Measurements from ENCODE around the gene MRAS. TPM values are rescaled to one million over a fixed set of nuclear protein-coding genes. Genes with fewer than 3 reads are reported as not detected.

The MRAS gene
- total and polyA plus RNA-seq, 11 donors, result 112 to 413 (median 252) TPM

GRCh38 chr3:138329984-138330293 lies 18.4 kb upstream of the MRAS start:
- Histone ChIP-seq H3K27me3 (no peaks in the 10 kb centered on the region), H3K9me3 (no peaks in the 10 kb centered on the region), H3K4me1 (peaks cover 0 to 18% (median 9%) of the 10 kb centered on the region in 12 donors), H3K36me3 (no peaks in the 10 kb centered on the region), H3K27ac (peak overlapping the region in 3 of 12 donors; percentile 56 to 61 (median 60)), H3K4me3 (peak overlapping the region in 11 of 12 donors; percentile 50 to 72 (median 67))
- no peak for TF ChIP-seq CTCF (IDR thresholded peaks at IDR 0.05)
- TF ChIP-seq POLR2A (IDR thresholded peaks at IDR 0.05), result no peak
- no peak for ATAC-seq
- intact Hi-C loops (cut with DNase I), result loop anchor here in 9 of 10 donors (5.0 to 10.0 kb wide), 7 partner anchors 67 to 585 kb away; partner anchors contain the start of gene CEP70 (in 4 of the 9)
- WGBS, 4 donors, result 10 to 29% (median 13%) methylated on average over 5 to 7 of the region's 7 CpGs
- DNase-seq, result no peak

- H3K27ac ChIP-seq, result no peak overlapping the region
- no peak for ATAC-seq
- WGBS, 4 donors, result 87 to 91% (median 90%) methylated on average over 6 of the region's 6 CpGs
- no peaks in the 10 kb centered on the region for H3K36me3 ChIP-seq
- no peaks in the 10 kb centered on the region for H3K27me3 ChIP-seq
- intact Hi-C loops (cut with DNase I), result loop anchor here in 9 of 10 donors (5.0 to 10.0 kb wide), 6 partner anchors 66 to 583 kb away; partner anchors contain the start of gene CEP70 (in 3 of the 9)
- TF ChIP-seq CTCF (IDR thresholded peaks at IDR 0.05) (peak in 4 of 12 donors; percentile 7 to 31 (median 18)), POLR2A (IDR thresholded peaks at IDR 0.05) (no peak)
- H3K4me3 ChIP-seq, result no peak overlapping the region
- peaks cover 0 to 18% (median 9%) of the 10 kb centered on the region in 12 donors for H3K4me1 ChIP-seq
- no peak for DNase-seq
- no peaks in the 10 kb centered on the region for H3K9me3 ChIP-seq
Observed at GRCh38 chr3:138331143-138331894, 17.1 kb upstream of the MRAS start.

GRCh38 chr3:138332472-138333073 lies 15.8 kb upstream of the MRAS start:
- intact Hi-C loops (cut with DNase I), result loop anchor here in 9 of 10 donors (1.0 to 10.0 kb wide), 7 partner anchors 65 to 582 kb away; partner anchors contain the start of gene CEP70 (in 3 of the 9)
- H3K4me3 ChIP-seq, result no peak overlapping the region
- DNase-seq (no peak), ATAC-seq (no peak)
- WGBS, 4 donors, result 25 to 37% (median 26%) methylated on average over 4 of the region's 4 CpGs
- no peaks in the 10 kb centered on the region for H3K36me3 ChIP-seq
- H3K27me3 ChIP-seq, result no peaks in the 10 kb centered on the region
- no peak for TF ChIP-seq POLR2A (IDR thresholded peaks at IDR 0.05)
- peak; percentile 49 to 70 (median 64) for TF ChIP-seq CTCF (IDR thresholded peaks at IDR 0.05)
- no peaks in the 10 kb centered on the region for H3K9me3 ChIP-seq
- peaks cover 0 to 18% (median 9%) of the 10 kb centered on the region in 12 donors for H3K4me1 ChIP-seq
- H3K27ac ChIP-seq, result no peak overlapping the region

- no peak for TF ChIP-seq POLR2A (IDR thresholded peaks at IDR 0.05)
- TF ChIP-seq CTCF (IDR thresholded peaks at IDR 0.05), result no peak
- Histone ChIP-seq H3K27me3 (no peaks in the 10 kb centered on the region), H3K36me3 (no peaks in the 10 kb centered on the region), H3K4me1 (peaks cover 0 to 12% (median 3%) of the 10 kb centered on the region in 12 donors), H3K27ac (no peak overlapping the region), H3K4me3 (no peak overlapping the region), H3K9me3 (no peaks in the 10 kb centered on the region)
- intact Hi-C loops (cut with DNase I), result loop anchor here (2.0 to 10.0 kb wide), 8 partner anchors 62 to 580 kb away; partner anchors contain the start of gene CEP70 (in 3 of the 10)
- WGBS, 4 donors, result 83 to 89% (median 87%) methylated on average over 4 of the region's 4 CpGs
- no peak for DNase-seq
- ATAC-seq, result no peak
Observed at GRCh38 chr3:138334608-138335007, 13.8 kb upstream of the MRAS start.
